Neuronal stem cell (in vitro differentiated cells): ENCODE data around the gene NUMBL.

ENCODE experiments used
- DNase-seq: peaks from one replicate; pipeline ENCODE4 v3.0.0-alpha.2; 2013; ENCODE audit warnings: low spot score
- H2AFZ ChIP-seq: one replicate; pipeline ENCODE4 v1.6.1; 2013; ENCODE audit warnings: mild to moderate bottlenecking, low read length, inconsistent platforms
- H2AK5ac ChIP-seq: 2 replicates; pipeline ENCODE4 v1.6.1; 2013; ENCODE audit warnings: low read depth, mild to moderate bottlenecking, inconsistent platforms, low read length, moderate library complexity, mixed read lengths
- H2BK120ac ChIP-seq: 2 replicates; pipeline ENCODE4 v1.6.1; 2013; ENCODE audit warnings: low read depth, mild to moderate bottlenecking, inconsistent platforms, low read length, moderate library complexity, mixed read lengths
- H2BK12ac ChIP-seq: one replicate; pipeline ENCODE4 v1.6.1; 2013; ENCODE audit warnings: low read length, inconsistent platforms
- H2BK15ac ChIP-seq: 2 replicates; pipeline ENCODE4 v1.6.1; 2013; ENCODE audit warnings: mild to moderate bottlenecking, low read length, inconsistent platforms, mixed read lengths
- H2BK5ac ChIP-seq: one replicate; pipeline ENCODE4 v1.6.1; 2013; ENCODE audit warnings: inconsistent platforms, mild to moderate bottlenecking, low read length, moderate library complexity
- H3K14ac ChIP-seq: one replicate; pipeline ENCODE4 v1.6.1; 2013; ENCODE audit warnings: low read length, inconsistent platforms
- H3K18ac ChIP-seq: 2 replicates; pipeline ENCODE4 v1.6.1; 2013; ENCODE audit warnings: low read length, inconsistent platforms
- H3K23ac ChIP-seq: 2 replicates; pipeline ENCODE4 v1.6.1; 2013; ENCODE audit warnings: low read depth, mild to moderate bottlenecking, mixed read lengths, low read length, inconsistent platforms; ENCODE audit not compliant: poor library complexity
- H3K27ac ChIP-seq: replicated peaks from 3 replicates; pipeline ENCODE4 v1.5.1; 2013; ENCODE audit warnings: low read length, inconsistent platforms
- H3K27me3 ChIP-seq, 3 experiments: 2 replicates each; pipeline ENCODE4 v1.6.1; 2013; ENCODE audit warnings: low read length in 3 of 3, mild to moderate bottlenecking in 2 of 3, inconsistent platforms in 1 of 3, low read depth in 1 of 3, mixed read lengths in 1 of 3, moderate library complexity in 1 of 3; ENCODE audit not compliant: control insufficient read depth in 3 of 3, insufficient read depth in 3 of 3
- H3K36me3 ChIP-seq, 2 donors: replicated peaks in 1 of 2; 2 replicates each; pipeline ENCODE4 v1.6.1; 2013; ENCODE audit warnings: low read length in 2 of 2; ENCODE audit not compliant: control insufficient read depth in 2 of 2, insufficient read depth in 2 of 2
- H3K4ac ChIP-seq: 2 replicates; pipeline ENCODE4 v1.6.1; 2013; ENCODE audit warnings: inconsistent platforms, mild to moderate bottlenecking, low read length, moderate library complexity
- H3K4me1 ChIP-seq, 2 donors: 1 replicate in 1 of 2; 2 replicates in 1 of 2; pipeline ENCODE4 v1.6.1; 2013; ENCODE audit warnings: low read length in 2 of 2, low read depth in 1 of 2; ENCODE audit not compliant: control insufficient read depth in 2 of 2, insufficient read depth in 1 of 2
- H3K4me2 ChIP-seq: one replicate; pipeline ENCODE4 v1.6.1; 2013; ENCODE audit warnings: mild to moderate bottlenecking, low read length, inconsistent platforms; ENCODE audit not compliant: insufficient read depth, poor library complexity, severe bottlenecking
- H3K4me3 ChIP-seq, 2 donors: 2 replicates each; pipeline ENCODE4 v1.5.1; 2013; ENCODE audit warnings: low read length in 2 of 2, mild to moderate bottlenecking in 2 of 2, inconsistent platforms in 1 of 2, moderate library complexity in 1 of 2
- H3K79me1 ChIP-seq: one replicate; pipeline ENCODE4 v1.6.1; 2013; ENCODE audit warnings: low read depth, mild to moderate bottlenecking, inconsistent platforms, low read length, moderate library complexity
- H3K9ac ChIP-seq: one replicate; pipeline ENCODE4 v1.6.1; 2013; ENCODE audit warnings: mild to moderate bottlenecking, low read depth, low read length, inconsistent platforms; ENCODE audit not compliant: poor library complexity
- H3K9me3 ChIP-seq, 2 donors: replicated peaks in 1 of 2; 2 replicates each; pipeline versions ENCODE3 to v1.6.1; 2013; ENCODE audit warnings: low read length in 2 of 2, mild to moderate bottlenecking in 2 of 2, inconsistent platforms in 1 of 2, low read depth in 1 of 2, mixed read lengths in 1 of 2, moderate library complexity in 1 of 2; ENCODE audit not compliant: control insufficient read depth in 2 of 2, insufficient read depth in 1 of 2
- H4K8ac ChIP-seq: one replicate; pipeline ENCODE4 v1.6.1; 2013; ENCODE audit warnings: low read depth, mild to moderate bottlenecking, inconsistent platforms, low read length, moderate library complexity
- H4K91ac ChIP-seq: one replicate; pipeline ENCODE4 v1.6.1; 2013; ENCODE audit warnings: low read length, low read depth, mild to moderate bottlenecking, inconsistent platforms; ENCODE audit not compliant: poor library complexity
- WGBS, 2 donors: extraction: QIAGEN DNeasy Blood & Tissue Kit; methylation state at CpG; one replicate each; pipeline ENCODE4 v1.1.7; 2013; ENCODE audit warnings: missing lambda C conversion rate in 2 of 2, mixed read lengths in 1 of 2; ENCODE audit not compliant: insufficient read length in 2 of 2, insufficient replicate concordance in 1 of 2; ENCODE audit errors: extremely low coverage in 2 of 2; 5-methylcytosine and 5-hydroxymethylcytosine counted together

NUMBL gene

GRCh38 chr19:40716031-40716481, 25.6 kb upstream of the NUMBL start:
- WGBS, 2 donors = no CpG with 5 or more reads among the region's 8 CpGs
- no peak overlapping the region for H2BK15ac ChIP-seq
- no peak overlapping the region for H3K18ac ChIP-seq
- H2BK12ac ChIP-seq = no peak overlapping the region
- peak overlapping the region; percentile 71 for H3K27ac ChIP-seq
- H4K8ac ChIP-seq = no peak overlapping the region
- no peak for DNase-seq
- no peak overlapping the region for H2BK5ac ChIP-seq
- no peak overlapping the region for H3K9ac ChIP-seq
- peaks cover 19% of the 10 kb centered on the region for H3K79me1 ChIP-seq
- H3K36me3 ChIP-seq = peaks cover 7 to 32% of the 10 kb centered on the region in 2 donors
- no peak overlapping the region for H3K4ac ChIP-seq
- no peak overlapping the region for H4K91ac ChIP-seq
- H3K27me3 ChIP-seq = no peaks in the 10 kb centered on the region
- H3K4me1 ChIP-seq = peaks cover 21 to 25% of the 10 kb centered on the region in 2 donors
- H2AK5ac ChIP-seq = no peak overlapping the region
- H3K14ac ChIP-seq = no peak overlapping the region
- peak overlapping the region; percentile 91 for H2AFZ ChIP-seq
- peak overlapping the region; percentile 66 to 88 for H3K4me3 ChIP-seq
- H2BK120ac ChIP-seq = no peak overlapping the region
- no peak overlapping the region for H3K23ac ChIP-seq
- no peaks in the 10 kb centered on the region for H3K9me3 ChIP-seq
- H3K4me2 ChIP-seq = peak overlapping the region; percentile 55

- Histone ChIP-seq H3K27me3 (no peaks in the 10 kb centered on the region), H3K23ac (no peak overlapping the region)
Observed at GRCh38 chr19:40714441-40715299, 24.2 kb upstream of the NUMBL start.

GRCh38 chr19:40713939-40714338, 23.5 kb upstream of the NUMBL start:
- Histone ChIP-seq H3K4ac (no peak overlapping the region), H3K79me1 (peaks cover 16% of the 10 kb centered on the region)

More at GRCh38 chr19:40714441-40715299, 24.2 kb upstream of the NUMBL start:
- peak overlapping the region; percentile 55 for H3K4me2 ChIP-seq
- no peak overlapping the region for H3K4ac ChIP-seq
- H3K79me1 ChIP-seq = peaks cover 16% of the 10 kb centered on the region
- H3K36me3 ChIP-seq = peaks cover 8 to 33% of the 10 kb centered on the region in 2 donors
- H2AK5ac ChIP-seq = peak overlapping the region; percentile 23
- peak overlapping the region; percentile 26 for H2BK120ac ChIP-seq
- no peak overlapping the region for H4K8ac ChIP-seq
- no peaks in the 10 kb centered on the region for H3K9me3 ChIP-seq
- peak overlapping the region; percentile 91 for H2AFZ ChIP-seq
- peak; percentile 91 for DNase-seq
- no CpG with 5 or more reads among the region's 31 CpGs for WGBS, 2 donors
- peak overlapping the region; percentile 66 to 88 for H3K4me3 ChIP-seq
- peak overlapping the region; percentile 56 for H2BK15ac ChIP-seq
- H3K27ac ChIP-seq = peak overlapping the region; percentile 71
- H3K4me1 ChIP-seq = peaks cover 20 to 23% of the 10 kb centered on the region in 2 donors
- H2BK5ac ChIP-seq = peak overlapping the region; percentile 14
- peak overlapping the region; percentile 69 for H3K18ac ChIP-seq
- H3K14ac ChIP-seq = no peak overlapping the region
- H3K9ac ChIP-seq = peak overlapping the region; percentile 70
- H4K91ac ChIP-seq = no peak overlapping the region
- H2BK12ac ChIP-seq = no peak overlapping the region

GRCh38 chr19:40709817-40710216, 19.4 kb upstream of the NUMBL start:
- H2BK15ac ChIP-seq = no peak overlapping the region
- no peak overlapping the region for H2BK12ac ChIP-seq
- H2BK5ac ChIP-seq = no peak overlapping the region
- no peak for DNase-seq
- peaks cover 3 to 4% of the 10 kb centered on the region in 2 donors for H3K4me1 ChIP-seq
- H4K8ac ChIP-seq = no peak overlapping the region
- peaks cover 2% of the 10 kb centered on the region for H3K79me1 ChIP-seq
- no peak overlapping the region for H3K4ac ChIP-seq
- no peak overlapping the region for H3K23ac ChIP-seq
- H3K14ac ChIP-seq = no peak overlapping the region
- no peak overlapping the region for H3K4me3 ChIP-seq
- H3K4me2 ChIP-seq = no peak overlapping the region
- H2AK5ac ChIP-seq = no peak overlapping the region
- H2BK120ac ChIP-seq = no peak overlapping the region
- no peak overlapping the region for H3K9ac ChIP-seq
- peaks cover 19 to 74% of the 10 kb centered on the region in 2 donors for H3K36me3 ChIP-seq
- no peak overlapping the region for H3K18ac ChIP-seq
- no peak overlapping the region for H2AFZ ChIP-seq
- H3K27ac ChIP-seq = no peak overlapping the region
- no peaks in the 10 kb centered on the region for H3K9me3 ChIP-seq
- no CpG with 5 or more reads among the region's 5 CpGs for WGBS, 2 donors
- no peaks in the 10 kb centered on the region for H3K27me3 ChIP-seq
- no peak overlapping the region for H4K91ac ChIP-seq

More at GRCh38 chr19:40713939-40714338, 23.5 kb upstream of the NUMBL start:
- H3K4me2 ChIP-seq = peak overlapping the region; percentile 55
- H2BK15ac ChIP-seq = peak overlapping the region; percentile 56
- H3K23ac ChIP-seq = no peak overlapping the region
- peak overlapping the region in 1 of 2 donors; percentile 66 for H3K4me3 ChIP-seq
- H2BK5ac ChIP-seq = peak overlapping the region; percentile 14
- peaks cover 13 to 17% of the 10 kb centered on the region in 2 donors for H3K4me1 ChIP-seq
- H3K9me3 ChIP-seq = no peaks in the 10 kb centered on the region
- no CpG with 5 or more reads among the region's 11 CpGs for WGBS, 2 donors
- no peak overlapping the region for H3K27ac ChIP-seq
- H2BK12ac ChIP-seq = no peak overlapping the region
- H4K8ac ChIP-seq = no peak overlapping the region
- no peak overlapping the region for H2AFZ ChIP-seq
- peak overlapping the region; percentile 23 for H2AK5ac ChIP-seq
- no peaks in the 10 kb centered on the region for H3K27me3 ChIP-seq
- no peak overlapping the region for H4K91ac ChIP-seq
- DNase-seq = no peak
- H3K18ac ChIP-seq = peak overlapping the region; percentile 50
- H3K9ac ChIP-seq = peak overlapping the region; percentile 68
- H2BK120ac ChIP-seq = peak overlapping the region; percentile 26
- peaks cover 9 to 38% of the 10 kb centered on the region in 2 donors for H3K36me3 ChIP-seq
- H3K14ac ChIP-seq = no peak overlapping the region
